PC-3 (cell line): ENCODE results near the gene LPCAT4. TPM values are rescaled to one million over a fixed set of nuclear protein-coding genes. Genes with fewer than 3 reads are reported as not detected.
"Not testable (repeated sequence)": the region's sequence is repeated elsewhere in the genome, so short reads cannot be mapped to it uniquely, and the experiment has no call there.

Experiments
- ATAC-seq: fragments of 200-7000 bp; cut with Tn5 transposase; 2 replicates; pipeline ENCODE4 v1.9.1; 2020; ENCODE audit warnings: mild to moderate bottlenecking, moderate library complexity
- Bru-seq: library from RNA; stranded (reverse); fragments of 400-500 nt; gene quantifications from one replicate; lab custom pipeline; 2021; lab: Mats Ljungman, UMichigan
- BruChase-seq, 2 experiments: library from RNA; stranded (reverse); fragments of 400-500 nt; gene quantifications; one replicate each; lab custom pipeline; 2021; lab: Mats Ljungman, UMichigan
- BruUV-seq: library from RNA; stranded (reverse); fragments of 400-500 nt; replicated peaks from 2 replicates; lab custom pipeline; 2021; lab: Mats Ljungman, UMichigan
- CTCF ChIA-PET: fragments of 300-600 bp; sonication (Branson Sonifier 250); formaldehyde crosslinking; loops from one replicate; lab custom pipeline; 2022; ENCODE audit warnings: antibody characterized with exemption; lab: Charles Lee
- POLR2A ChIA-PET: fragments of 300-600 bp; sonication (Branson Sonifier 250); formaldehyde crosslinking; loops from one replicate; lab custom pipeline; 2022; ENCODE audit warnings: antibody characterized with exemption; ENCODE audit not compliant: unreplicated experiment; lab: Charles Lee
- DNase-seq: peaks from one replicate; pipeline ENCODE4 v3.0.0-alpha.2; 2015
- H2AFZ ChIP-seq: fragments of 300-600 bp; sonication (generic); 2 replicates; pipeline ENCODE4 v1.6.0; 2016; ENCODE audit warnings: antibody characterized with exemption, low read length
- H3F3A ChIP-seq: fragments of 300-600 bp; sonication (generic); one replicate; pipeline ENCODE4 v1.6.0; 2017; ENCODE audit warnings: antibody characterized with exemption, low read length, control low read depth, mild to moderate bottlenecking; ENCODE audit not compliant: unreplicated experiment
- H3K27ac ChIP-seq: fragments of 300-600 bp; sonication (generic); 2 replicates; pipeline ENCODE4 v1.5.1; 2016; ENCODE audit warnings: mild to moderate bottlenecking, low read length
- H3K27me3 ChIP-seq: fragments of 300-600 bp; sonication (generic); 2 replicates; pipeline ENCODE4 v1.6.1; 2016; ENCODE audit warnings: low read length, mixed read lengths
- H3K36me3 ChIP-seq: fragments of 300-600 bp; sonication (generic); 2 replicates; pipeline ENCODE4 v1.6.1; 2016; ENCODE audit warnings: low read depth, mixed run types, low read length, mixed read lengths
- H3K4me1 ChIP-seq: fragments of 300-600 bp; sonication (generic); 2 replicates; pipeline ENCODE4 v1.5.1; 2016; ENCODE audit warnings: low read length; ENCODE audit not compliant: insufficient read depth
- H3K4me2 ChIP-seq: fragments of 300-600 bp; sonication (generic); 2 replicates; pipeline ENCODE4 v1.6.0; 2016; ENCODE audit warnings: low read length
- H3K4me3 ChIP-seq: fragments of 300-600 bp; sonication (generic); 2 replicates; pipeline ENCODE4 v1.5.1; 2016; ENCODE audit warnings: mild to moderate bottlenecking, low read length, mixed read lengths
- H3K79me2 ChIP-seq: fragments of 300-600 bp; sonication (generic); 2 replicates; pipeline ENCODE4 v1.6.1; 2017; ENCODE audit warnings: low read length, mixed read lengths
- H3K9ac ChIP-seq: fragments of 300-600 bp; sonication (generic); 2 replicates; pipeline ENCODE4 v1.6.0; 2016; ENCODE audit warnings: mild to moderate bottlenecking, low read length
- H3K9me2 ChIP-seq: fragments of 300-600 bp; sonication (generic); replicated peaks from 2 replicates; pipeline ENCODE4 v1.6.1; 2016; ENCODE audit warnings: mixed run types, low read length, mixed read lengths
- H3K9me3 ChIP-seq: fragments of 300-600 bp; sonication (generic); 2 replicates; pipeline ENCODE4 v1.6.1; 2016; ENCODE audit warnings: low read length, mixed read lengths
- H4K20me1 ChIP-seq: fragments of 300-600 bp; sonication (generic); 2 replicates; pipeline ENCODE4 v1.6.1; 2016; ENCODE audit warnings: low read length, mixed read lengths
- EZH2 ChIP-seq: fragments of 300-600 bp; sonication (generic); IDR thresholded peaks from one replicate; pipeline ENCODE4 v1.6.1; 2017; ENCODE audit warnings: antibody characterized with exemption, mild to moderate bottlenecking, low read length; ENCODE audit not compliant: unreplicated experiment
- EZH2phosphoT487 ChIP-seq: fragments of 300-600 bp; sonication (generic); IDR thresholded peaks from 2 replicates; pipeline ENCODE4 v1.6.1; 2018; ENCODE audit warnings: mild to moderate bottlenecking, antibody characterized with exemption, low read length, borderline replicate concordance
- intact Hi-C: fragments of 100-400 bp; cut with micrococcal nuclease; formaldehyde crosslinking; loops from 2 replicates; pipeline ENCODE4 v1.9.0; 2023
- long read RNA-seq: library from polyadenylated mRNA; unstranded; transcript quantifications from one replicate; pipeline ENCODE4 v2.0.0, GENCODE V29; 2021; ENCODE audit not compliant: unreplicated experiment
- total RNA-seq: library from RNA; depleted of rRNA; stranded (reverse); fragments of >200 nt; gene quantifications from 2 replicates; pipeline ENCODE4 v1.2.3, GENCODE V29; 2014; rRNA removed
- TF ChIP-seq, protein P1 (sequence below): fragments of 300-600 bp; sonication (generic); conservative IDR thresholded peaks from 2 replicates; pipeline ENCODE4 v1.5.1; 2017; ENCODE audit warnings: antibody characterized with exemption, low read depth, mild to moderate bottlenecking, low read length

The LPCAT4 gene, protein sequence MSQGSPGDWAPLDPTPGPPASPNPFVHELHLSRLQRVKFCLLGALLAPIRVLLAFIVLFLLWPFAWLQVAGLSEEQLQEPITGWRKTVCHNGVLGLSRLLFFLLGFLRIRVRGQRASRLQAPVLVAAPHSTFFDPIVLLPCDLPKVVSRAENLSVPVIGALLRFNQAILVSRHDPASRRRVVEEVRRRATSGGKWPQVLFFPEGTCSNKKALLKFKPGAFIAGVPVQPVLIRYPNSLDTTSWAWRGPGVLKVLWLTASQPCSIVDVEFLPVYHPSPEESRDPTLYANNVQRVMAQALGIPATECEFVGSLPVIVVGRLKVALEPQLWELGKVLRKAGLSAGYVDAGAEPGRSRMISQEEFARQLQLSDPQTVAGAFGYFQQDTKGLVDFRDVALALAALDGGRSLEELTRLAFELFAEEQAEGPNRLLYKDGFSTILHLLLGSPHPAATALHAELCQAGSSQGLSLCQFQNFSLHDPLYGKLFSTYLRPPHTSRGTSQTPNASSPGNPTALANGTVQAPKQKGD
- total RNA-seq (37.0 and 38.2 TPM in 2 replicates), Bru-seq, nascent RNA (percentile 91 among the genes with signal in this experiment), BruChase-seq, experiment 1, labeled RNA remaining after a 6-hour chase (percentile 96 among the genes with signal in this experiment), BruChase-seq, experiment 2, labeled RNA remaining after a 2-hour chase (percentile 96 among the genes with signal in this experiment)
- long read RNA-seq, transcript LPCAT4-201 (14 exons, 2,262 nt), result major isoform, 26 of 244 reads
- long read RNA-seq, partial matches to known transcripts, result 138 of 244 reads
- long read RNA-seq, other reads (novel, unspliced or antisense), result 75 of 244 reads

DNA sequence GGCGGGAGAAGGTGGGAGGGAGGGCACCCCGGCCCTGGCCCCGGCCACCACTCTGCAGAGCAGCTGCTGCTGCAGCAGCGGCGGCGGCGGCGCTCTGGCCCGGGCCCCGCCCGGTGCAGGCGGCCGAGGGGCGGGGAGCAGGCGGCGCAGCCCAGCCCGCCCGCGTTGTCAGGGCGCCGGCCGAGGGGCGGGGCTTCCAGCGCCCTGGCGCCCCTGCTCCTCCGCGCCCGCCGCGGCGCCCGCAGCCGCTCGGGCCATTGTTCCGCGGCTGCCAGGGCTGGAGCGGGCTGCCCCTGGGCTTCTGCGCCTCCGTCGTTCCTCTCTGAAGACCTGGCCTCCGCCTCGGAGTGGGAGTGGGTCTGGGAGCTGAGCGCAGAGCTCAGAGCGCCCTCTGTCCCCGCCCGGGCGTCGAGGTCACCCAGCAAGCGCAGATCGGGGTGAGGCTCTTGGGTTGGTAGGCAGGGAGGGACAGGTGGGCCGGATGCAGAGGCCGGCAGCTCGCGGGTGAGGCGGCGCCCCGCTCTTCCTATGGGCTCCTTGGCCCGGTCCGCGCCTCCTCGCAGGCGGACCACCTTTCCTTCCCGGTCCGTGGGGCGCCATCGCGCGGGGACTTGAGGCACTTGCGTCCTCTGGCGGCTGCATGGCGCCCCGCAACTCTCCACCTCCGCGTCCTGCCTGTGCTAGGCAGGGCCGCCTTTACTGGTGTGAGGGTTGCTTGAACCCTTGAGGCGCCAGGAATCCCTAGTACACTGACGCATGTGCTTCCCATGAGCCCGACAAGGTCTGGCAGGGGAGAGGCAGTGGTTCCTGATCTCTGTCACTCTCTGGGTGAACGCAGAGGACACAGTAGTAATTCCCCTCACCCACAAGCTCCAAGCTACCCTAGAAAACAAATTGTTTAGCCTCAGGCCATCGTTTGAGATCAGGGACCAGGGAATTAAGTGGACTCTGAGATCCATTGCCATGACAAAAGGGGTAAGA is at the start of gene LPCAT4:
LPCAT4 (minus strand) TSS at position 96 of the 981 bp plus-strand sequence. CDS start 96 bp downstream, outside the sequence.
- Histone ChIP-seq H3K9ac (peak within 1 kb of the TSS; percentile 98), H3K4me1 (peaks cover 41% of the 10 kb centered on the region; the same call in 1 of the 2 replicates), H3K27me3 (no peaks in the 10 kb centered on the region), H3K4me3 (peak within 1 kb of the TSS; percentile 100), H3K36me3 (peaks cover 16% of the 10 kb centered on the region), H2AFZ (peak within 1 kb of the TSS; percentile 84), H4K20me1 (peaks cover 14% of the 10 kb centered on the region; the same call in 1 of the 2 replicates), H3K4me2 (peak within 1 kb of the TSS; percentile 95), H3K9me2 (no peaks in the 10 kb centered on the region), H3K27ac (peak within 1 kb of the TSS; percentile 99), H3K79me2 (peaks cover 37% of the 10 kb centered on the region), H3F3A (no peaks in the 10 kb centered on the region), H3K9me3 (no peaks in the 10 kb centered on the region)
- intact Hi-C loops, result loop anchor here (1.0 kb wide), 2 partner anchors 24 to 257 kb away; partner anchors contain the start of genes NOP10 and NUTM1
- TF ChIP-seq EZH2 (no peak), EZH2phosphoT487 (no peak)
- TF ChIP-seq, protein P1, sequence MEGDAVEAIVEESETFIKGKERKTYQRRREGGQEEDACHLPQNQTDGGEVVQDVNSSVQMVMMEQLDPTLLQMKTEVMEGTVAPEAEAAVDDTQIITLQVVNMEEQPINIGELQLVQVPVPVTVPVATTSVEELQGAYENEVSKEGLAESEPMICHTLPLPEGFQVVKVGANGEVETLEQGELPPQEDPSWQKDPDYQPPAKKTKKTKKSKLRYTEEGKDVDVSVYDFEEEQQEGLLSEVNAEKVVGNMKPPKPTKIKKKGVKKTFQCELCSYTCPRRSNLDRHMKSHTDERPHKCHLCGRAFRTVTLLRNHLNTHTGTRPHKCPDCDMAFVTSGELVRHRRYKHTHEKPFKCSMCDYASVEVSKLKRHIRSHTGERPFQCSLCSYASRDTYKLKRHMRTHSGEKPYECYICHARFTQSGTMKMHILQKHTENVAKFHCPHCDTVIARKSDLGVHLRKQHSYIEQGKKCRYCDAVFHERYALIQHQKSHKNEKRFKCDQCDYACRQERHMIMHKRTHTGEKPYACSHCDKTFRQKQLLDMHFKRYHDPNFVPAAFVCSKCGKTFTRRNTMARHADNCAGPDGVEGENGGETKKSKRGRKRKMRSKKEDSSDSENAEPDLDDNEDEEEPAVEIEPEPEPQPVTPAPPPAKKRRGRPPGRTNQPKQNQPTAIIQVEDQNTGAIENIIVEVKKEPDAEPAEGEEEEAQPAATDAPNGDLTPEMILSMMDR, result peak; percentile 94
- no TSS peak for BruUV-seq
- ATAC-seq, result peak; percentile 79
- POLR2A ChIA-PET, result interaction anchor here (0.5 to 1.0 kb wide), 4 partner anchors 29 to 245 kb away, joined by 3 read pairs; no protein-coding TSS in a partner anchor
- CTCF ChIA-PET, result interaction anchor here (0.5 to 1.8 kb wide), 11 partner anchors 9 to 279 kb away, joined by 3 to 11 read pairs (median 4); partner anchors contain the start of genes KATNBL1, NOP10 and NUTM1
- DNase-seq, result peak; percentile 90

DNA sequence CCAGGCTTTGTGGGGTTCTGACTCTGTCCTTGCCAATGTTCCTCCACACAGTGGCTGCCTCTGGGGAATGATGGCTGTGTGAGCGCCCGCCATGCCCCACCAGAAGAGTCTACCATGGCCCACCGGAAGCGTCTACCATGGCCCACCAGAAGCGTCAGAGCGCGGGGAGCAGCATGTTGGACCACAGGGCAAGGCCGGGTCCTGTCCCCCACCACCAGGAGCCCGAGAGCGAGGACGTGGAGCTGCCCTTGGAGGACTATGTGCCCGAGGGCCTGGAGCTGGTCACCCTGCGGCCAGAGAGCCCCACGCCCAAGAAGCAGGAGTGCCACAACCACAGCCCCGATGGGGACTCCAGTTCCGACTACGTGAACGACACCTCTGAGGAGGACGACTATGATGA is 42.5 kb upstream of the LPCAT4 start:
- intact Hi-C loops, BruUV-seq: not testable (repeated sequence)

DNA sequence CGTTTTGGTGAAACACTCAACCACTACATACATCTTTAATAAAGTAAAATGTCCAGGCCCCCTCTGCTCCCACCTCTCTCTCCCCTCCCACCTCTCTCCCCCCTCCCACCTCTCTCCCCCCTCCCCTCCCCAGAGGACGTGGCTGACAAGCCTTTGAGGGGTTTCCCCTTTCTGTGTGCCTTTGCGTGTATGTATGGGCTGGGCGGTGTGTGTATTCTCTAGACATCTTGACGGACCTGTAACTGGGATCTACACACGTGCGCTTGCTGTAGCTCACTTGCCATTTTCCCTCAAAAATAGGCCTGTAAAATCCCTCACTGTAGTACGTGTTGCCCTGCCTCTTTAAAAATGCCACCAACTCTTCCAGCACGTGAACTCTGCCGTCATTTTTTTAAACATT is 42.0 kb upstream of the LPCAT4 start:
- H3K4me1 ChIP-seq, DNase-seq, intact Hi-C loops, H2AFZ ChIP-seq, H3K4me3 ChIP-seq, H3K9me3 ChIP-seq, H3K4me2 ChIP-seq, H3K27ac ChIP-seq, H4K20me1 ChIP-seq, POLR2A ChIA-PET, H3K36me3 ChIP-seq, H3F3A ChIP-seq, BruUV-seq, CTCF ChIA-PET, H3K9me2 ChIP-seq, H3K27me3 ChIP-seq, H3K79me2 ChIP-seq, H3K9ac ChIP-seq, ATAC-seq: not testable (repeated sequence)

More for the DNA sequence above, 42.5 kb upstream of the LPCAT4 start:
- H4K20me1 ChIP-seq, H3K36me3 ChIP-seq, H3K9ac ChIP-seq, H3K9me2 ChIP-seq, H3K4me1 ChIP-seq, POLR2A ChIA-PET, H2AFZ ChIP-seq, CTCF ChIA-PET, H3K79me2 ChIP-seq, H3K9me3 ChIP-seq, ATAC-seq, H3K27ac ChIP-seq, H3K4me3 ChIP-seq, H3K27me3 ChIP-seq, H3K4me2 ChIP-seq, DNase-seq, H3F3A ChIP-seq: not testable (repeated sequence)

DNA sequence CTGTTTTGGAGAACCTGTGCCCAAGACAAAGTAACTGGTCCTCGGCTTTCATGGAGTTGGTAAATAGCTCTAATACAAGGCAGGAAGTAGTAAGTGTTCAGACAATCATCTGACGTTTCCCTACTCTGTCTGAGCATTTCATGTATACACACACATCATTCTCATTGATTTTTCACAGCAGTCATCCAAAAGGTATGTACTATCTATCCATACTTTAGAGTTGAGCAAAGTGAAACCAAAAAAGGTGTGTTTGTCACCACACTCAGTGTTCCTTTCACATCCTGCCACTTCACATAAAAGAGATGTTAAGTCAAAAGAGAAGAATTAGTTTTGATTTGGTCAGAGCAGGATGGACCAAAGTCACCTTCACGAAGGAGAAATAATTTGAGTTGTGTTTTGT is 36.9 kb upstream of the LPCAT4 start:
- H3K4me3 ChIP-seq, DNase-seq, H3K27ac ChIP-seq, intact Hi-C loops, H3K36me3 ChIP-seq, H3K9me2 ChIP-seq, H3K27me3 ChIP-seq, H3K4me1 ChIP-seq, H3K9ac ChIP-seq, H2AFZ ChIP-seq, H3K4me2 ChIP-seq, H3K9me3 ChIP-seq, POLR2A ChIA-PET, CTCF ChIA-PET, H3F3A ChIP-seq, BruUV-seq, H3K79me2 ChIP-seq, H4K20me1 ChIP-seq: not testable (repeated sequence)
- peak; percentile 96 for ATAC-seq
